SK-N-SH (cell line): Measurements from ENCODE around the gene TMEM255B.

Experiments
- ELF1 ChIP-seq: IDR thresholded peaks from 2 replicates; pipeline ENCODE4 v1.4.0; 2012
- MXI1 ChIP-seq: IDR thresholded peaks from 2 replicates; pipeline ENCODE4 v1.6.1; 2012; ENCODE audit warnings: mild to moderate bottlenecking, low read depth, low read length, improper control_type of control experiment
- TF ChIP-seq, protein P1 (sequence below): fragments of 200-600 bp; sonication (generic); IDR thresholded peaks from 2 replicates; pipeline ENCODE4 v1.6.1; 2017; ENCODE audit warnings: antibody characterized with exemption, mild to moderate bottlenecking, moderate library complexity
- TF ChIP-seq, protein P2 (sequence below): IDR thresholded peaks from 2 replicates; pipeline ENCODE4 v1.4.0; 2012; ENCODE audit warnings: low read depth, borderline replicate concordance
- TF ChIP-seq, protein P3 (sequence below): IDR thresholded peaks from 2 replicates; pipeline ENCODE4 v1.6.1; 2012; ENCODE audit warnings: mild to moderate bottlenecking, low read depth, low read length, moderate library complexity
- TF ChIP-seq, protein P4 (sequence below): fragments of 150-350 bp; IDR thresholded peaks from 2 replicates; pipeline ENCODE4 v1.6.1; 2017; ENCODE audit warnings: antibody characterized with exemption, low read length, low read depth, borderline replicate concordance

DNA sequence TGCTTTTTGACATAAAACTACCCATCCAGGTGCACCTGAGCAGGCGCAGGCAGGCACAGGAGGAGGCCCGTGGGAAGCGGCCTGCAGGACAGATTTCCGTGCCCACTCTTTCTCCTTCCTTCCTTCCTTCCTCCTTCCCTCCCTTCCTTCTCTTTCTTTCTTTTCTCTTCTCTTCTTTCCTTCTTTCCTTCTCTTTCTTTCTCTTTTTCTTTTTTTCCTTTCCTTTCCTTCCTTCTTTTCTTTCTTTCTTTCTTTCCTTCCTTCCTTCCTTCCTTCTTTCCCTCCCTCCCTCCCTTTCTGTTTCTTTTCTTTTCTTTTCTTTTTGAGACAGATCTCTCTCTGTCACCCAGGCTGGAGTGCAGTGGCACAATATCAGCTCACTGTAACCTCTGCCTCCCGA lies 21.2 kb upstream of the TMEM255B start:
- TF ChIP-seq ELF1 (no peak), MXI1 (no peak)
- TF ChIP-seq, protein P1, sequence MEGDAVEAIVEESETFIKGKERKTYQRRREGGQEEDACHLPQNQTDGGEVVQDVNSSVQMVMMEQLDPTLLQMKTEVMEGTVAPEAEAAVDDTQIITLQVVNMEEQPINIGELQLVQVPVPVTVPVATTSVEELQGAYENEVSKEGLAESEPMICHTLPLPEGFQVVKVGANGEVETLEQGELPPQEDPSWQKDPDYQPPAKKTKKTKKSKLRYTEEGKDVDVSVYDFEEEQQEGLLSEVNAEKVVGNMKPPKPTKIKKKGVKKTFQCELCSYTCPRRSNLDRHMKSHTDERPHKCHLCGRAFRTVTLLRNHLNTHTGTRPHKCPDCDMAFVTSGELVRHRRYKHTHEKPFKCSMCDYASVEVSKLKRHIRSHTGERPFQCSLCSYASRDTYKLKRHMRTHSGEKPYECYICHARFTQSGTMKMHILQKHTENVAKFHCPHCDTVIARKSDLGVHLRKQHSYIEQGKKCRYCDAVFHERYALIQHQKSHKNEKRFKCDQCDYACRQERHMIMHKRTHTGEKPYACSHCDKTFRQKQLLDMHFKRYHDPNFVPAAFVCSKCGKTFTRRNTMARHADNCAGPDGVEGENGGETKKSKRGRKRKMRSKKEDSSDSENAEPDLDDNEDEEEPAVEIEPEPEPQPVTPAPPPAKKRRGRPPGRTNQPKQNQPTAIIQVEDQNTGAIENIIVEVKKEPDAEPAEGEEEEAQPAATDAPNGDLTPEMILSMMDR, result no peak
- TF ChIP-seq, protein P2, sequence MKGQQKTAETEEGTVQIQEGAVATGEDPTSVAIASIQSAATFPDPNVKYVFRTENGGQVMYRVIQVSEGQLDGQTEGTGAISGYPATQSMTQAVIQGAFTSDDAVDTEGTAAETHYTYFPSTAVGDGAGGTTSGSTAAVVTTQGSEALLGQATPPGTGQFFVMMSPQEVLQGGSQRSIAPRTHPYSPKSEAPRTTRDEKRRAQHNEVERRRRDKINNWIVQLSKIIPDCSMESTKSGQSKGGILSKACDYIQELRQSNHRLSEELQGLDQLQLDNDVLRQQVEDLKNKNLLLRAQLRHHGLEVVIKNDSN, result no peak
- TF ChIP-seq, protein P3, sequence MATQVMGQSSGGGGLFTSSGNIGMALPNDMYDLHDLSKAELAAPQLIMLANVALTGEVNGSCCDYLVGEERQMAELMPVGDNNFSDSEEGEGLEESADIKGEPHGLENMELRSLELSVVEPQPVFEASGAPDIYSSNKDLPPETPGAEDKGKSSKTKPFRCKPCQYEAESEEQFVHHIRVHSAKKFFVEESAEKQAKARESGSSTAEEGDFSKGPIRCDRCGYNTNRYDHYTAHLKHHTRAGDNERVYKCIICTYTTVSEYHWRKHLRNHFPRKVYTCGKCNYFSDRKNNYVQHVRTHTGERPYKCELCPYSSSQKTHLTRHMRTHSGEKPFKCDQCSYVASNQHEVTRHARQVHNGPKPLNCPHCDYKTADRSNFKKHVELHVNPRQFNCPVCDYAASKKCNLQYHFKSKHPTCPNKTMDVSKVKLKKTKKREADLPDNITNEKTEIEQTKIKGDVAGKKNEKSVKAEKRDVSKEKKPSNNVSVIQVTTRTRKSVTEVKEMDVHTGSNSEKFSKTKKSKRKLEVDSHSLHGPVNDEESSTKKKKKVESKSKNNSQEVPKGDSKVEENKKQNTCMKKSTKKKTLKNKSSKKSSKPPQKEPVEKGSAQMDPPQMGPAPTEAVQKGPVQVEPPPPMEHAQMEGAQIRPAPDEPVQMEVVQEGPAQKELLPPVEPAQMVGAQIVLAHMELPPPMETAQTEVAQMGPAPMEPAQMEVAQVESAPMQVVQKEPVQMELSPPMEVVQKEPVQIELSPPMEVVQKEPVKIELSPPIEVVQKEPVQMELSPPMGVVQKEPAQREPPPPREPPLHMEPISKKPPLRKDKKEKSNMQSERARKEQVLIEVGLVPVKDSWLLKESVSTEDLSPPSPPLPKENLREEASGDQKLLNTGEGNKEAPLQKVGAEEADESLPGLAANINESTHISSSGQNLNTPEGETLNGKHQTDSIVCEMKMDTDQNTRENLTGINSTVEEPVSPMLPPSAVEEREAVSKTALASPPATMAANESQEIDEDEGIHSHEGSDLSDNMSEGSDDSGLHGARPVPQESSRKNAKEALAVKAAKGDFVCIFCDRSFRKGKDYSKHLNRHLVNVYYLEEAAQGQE, result no peak
- TF ChIP-seq, protein P4, sequence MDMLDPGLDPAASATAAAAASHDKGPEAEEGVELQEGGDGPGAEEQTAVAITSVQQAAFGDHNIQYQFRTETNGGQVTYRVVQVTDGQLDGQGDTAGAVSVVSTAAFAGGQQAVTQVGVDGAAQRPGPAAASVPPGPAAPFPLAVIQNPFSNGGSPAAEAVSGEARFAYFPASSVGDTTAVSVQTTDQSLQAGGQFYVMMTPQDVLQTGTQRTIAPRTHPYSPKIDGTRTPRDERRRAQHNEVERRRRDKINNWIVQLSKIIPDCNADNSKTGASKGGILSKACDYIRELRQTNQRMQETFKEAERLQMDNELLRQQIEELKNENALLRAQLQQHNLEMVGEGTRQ, result no peak
